WTC11 (cell line): ENCODE measurements around the gene INPP5A. TPM values are rescaled to one million over a fixed set of nuclear protein-coding genes. Genes with fewer than 3 reads are reported as not detected.

Source experiments
- ATAC-seq: fragments of 200-7000 bp; cut with Tn5 transposase; 2 replicates; pipeline ENCODE4 v1.10.0; 2021; ENCODE audit warnings: mild to moderate bottlenecking, moderate library complexity
- CTCF ChIA-PET: fragments of 300-600 bp; sonication (Branson Sonifier 250); formaldehyde crosslinking; loops from one replicate; lab custom pipeline; 2021; ENCODE audit warnings: antibody characterized with exemption; lab: Charles Lee
- POLR2A ChIA-PET: fragments of 350-600 bp; sonication (Branson Sonifier 250); formaldehyde crosslinking; loops from one replicate; lab custom pipeline; 2021; ENCODE audit warnings: antibody characterized with exemption; lab: Charles Lee
- DNase-seq: peaks from one replicate; pipeline ENCODE4 v3.0.0; 2021; ENCODE audit warnings: low spot score
- H3K27ac Mint-ChIP-seq: 2 replicates; pipeline ENCODE4 v1.8.0; 2021; ENCODE audit warnings: mixed read lengths
- H3K27me3 Mint-ChIP-seq: 2 replicates; pipeline ENCODE4 v1.8.0; 2021; ENCODE audit warnings: low read depth, mild to moderate bottlenecking, moderate library complexity, mixed read lengths
- H3K36me3 Mint-ChIP-seq: 2 replicates; pipeline ENCODE4 v1.8.0; 2021; ENCODE audit warnings: mixed read lengths
- H3K4me1 Mint-ChIP-seq: 2 replicates; pipeline ENCODE4 v1.8.0; 2022; ENCODE audit warnings: mixed read lengths
- H3K4me3 Mint-ChIP-seq: 2 replicates; pipeline ENCODE4 v1.8.0; 2021; ENCODE audit warnings: mild to moderate bottlenecking, moderate library complexity, mixed read lengths
- H3K9me3 Mint-ChIP-seq: 2 replicates; pipeline ENCODE4 v1.8.0; 2021; ENCODE audit warnings: mixed read lengths
- ATF2 ChIP-seq: sonication (generic); formaldehyde crosslinking; IDR thresholded peaks from 2 replicates; pipeline ENCODE4 v1.8.1; 2022; ENCODE audit warnings: low read depth, missing genetic modification reagents, borderline replicate concordance
- ATF3 ChIP-seq: sonication (generic); formaldehyde crosslinking; conservative IDR thresholded peaks from 2 replicates; pipeline ENCODE4 v1.8.1; 2022; ENCODE audit warnings: mild to moderate bottlenecking, missing genetic modification reagents
- ELF4 ChIP-seq: sonication (generic); formaldehyde crosslinking; IDR thresholded peaks from 2 replicates; pipeline ENCODE4 v1.8.1; 2022; ENCODE audit warnings: low read depth, mild to moderate bottlenecking, moderate library complexity, missing genetic modification reagents
- FOXJ3 ChIP-seq: sonication (generic); formaldehyde crosslinking; IDR thresholded peaks from 2 replicates; pipeline ENCODE4 v1.9.0; 2021; ENCODE audit warnings: missing genetic modification reagents, mild to moderate bottlenecking, borderline replicate concordance
- IRF2 ChIP-seq: sonication (generic); formaldehyde crosslinking; IDR thresholded peaks from 2 replicates; pipeline ENCODE4 v1.8.0; 2022; ENCODE audit warnings: low read depth, missing genetic modification reagents, borderline replicate concordance
- NFATC4 ChIP-seq: fragments of 250-450 bp; sonication (Bioruptor Pico); IDR thresholded peaks from 2 replicates; pipeline ENCODE4 v1.9.0; 2021; ENCODE audit warnings: mild to moderate bottlenecking
- NR1H2 ChIP-seq: sonication (generic); formaldehyde crosslinking; IDR thresholded peaks from 2 replicates; pipeline ENCODE4 v1.9.0; 2021; ENCODE audit warnings: mild to moderate bottlenecking, moderate library complexity, missing genetic modification reagents
- RORB ChIP-seq: fragments of 250-450 bp; sonication (Bioruptor Pico); IDR thresholded peaks from 2 replicates; pipeline ENCODE4 v1.9.0; 2021; ENCODE audit warnings: mild to moderate bottlenecking
- SMAD3 ChIP-seq: sonication (generic); formaldehyde crosslinking; IDR thresholded peaks from 2 replicates; pipeline ENCODE4 v1.8.0; 2022; ENCODE audit warnings: missing genetic modification reagents, mild to moderate bottlenecking, borderline replicate concordance
- TEAD1 ChIP-seq: sonication (generic); formaldehyde crosslinking; IDR thresholded peaks from 2 replicates; pipeline ENCODE4 v1.8.0; 2022; ENCODE audit warnings: mild to moderate bottlenecking, missing genetic modification reagents
- USF2 ChIP-seq: sonication (generic); formaldehyde crosslinking; IDR thresholded peaks from 2 replicates; pipeline ENCODE4 v1.8.1; 2023; ENCODE audit warnings: mild to moderate bottlenecking, missing genetic modification reagents, moderate library complexity
- ZNF121 ChIP-seq: sonication (generic); formaldehyde crosslinking; IDR thresholded peaks from 2 replicates; pipeline ENCODE4 v1.8.0; 2023; ENCODE audit warnings: missing genetic modification reagents
- ZNF138 ChIP-seq: sonication (generic); formaldehyde crosslinking; conservative IDR thresholded peaks from 2 replicates; pipeline ENCODE4 v1.8.1; 2022; ENCODE audit warnings: mild to moderate bottlenecking, moderate library complexity, missing genetic modification reagents
- ZNF219 ChIP-seq: sonication (generic); formaldehyde crosslinking; IDR thresholded peaks from 2 replicates; pipeline ENCODE4 v1.8.0; 2023; ENCODE audit warnings: missing genetic modification reagents, mild to moderate bottlenecking, borderline replicate concordance
- ZNF671 ChIP-seq: fragments of 250-450 bp; sonication (Bioruptor Pico); IDR thresholded peaks from 2 replicates; pipeline ENCODE4 v1.8.0; 2021; ENCODE audit warnings: mild to moderate bottlenecking
- total RNA-seq: library from RNA; stranded (reverse); gene quantifications from 3 replicates; pipeline ENCODE4 v1.2.3, GENCODE V29; 2021
- TF ChIP-seq, protein P1 (sequence below): sonication (generic); formaldehyde crosslinking; IDR thresholded peaks from 2 replicates; pipeline ENCODE4 v1.8.0; 2022; ENCODE audit warnings: mild to moderate bottlenecking, missing genetic modification reagents
- TF ChIP-seq, protein P2 (sequence below): sonication (generic); formaldehyde crosslinking; IDR thresholded peaks from 2 replicates; pipeline ENCODE4 v1.8.1; 2022; ENCODE audit warnings: mild to moderate bottlenecking, moderate library complexity, missing genetic modification reagents
- TF ChIP-seq, protein P3 (sequence below): fragments of 250-450 bp; sonication (Bioruptor Pico); IDR thresholded peaks from 2 replicates; pipeline ENCODE4 v1.9.0; 2021; ENCODE audit warnings: mild to moderate bottlenecking
- TF ChIP-seq, protein P4 (sequence below): fragments of 250-450 bp; sonication (Bioruptor Pico); IDR thresholded peaks from 2 replicates; pipeline ENCODE4 v1.9.0; 2021; ENCODE audit warnings: moderate library complexity, mild to moderate bottlenecking, inconsistent platforms, borderline replicate concordance

Gene INPP5A
- total RNA-seq, 1 experiment from 2014 or later, result 22.1 TPM

DNA sequence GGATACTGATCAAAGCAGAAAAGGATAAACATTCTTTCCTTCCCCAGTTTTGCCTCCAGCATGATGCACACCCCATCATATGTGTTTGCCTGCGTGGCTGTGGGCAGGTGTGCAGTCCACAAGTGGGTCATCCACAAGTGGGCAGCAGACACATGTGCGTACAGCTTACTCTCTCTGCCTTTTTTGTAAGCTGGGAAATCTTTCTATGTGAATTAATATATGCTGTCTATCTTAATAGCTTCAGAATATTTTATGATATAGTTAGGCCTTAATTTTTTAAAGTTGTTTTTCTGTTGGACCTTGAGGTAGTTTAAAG, 80.1 kb downstream of the INPP5A start (continued):
- no peak for TF ChIP-seq ZNF121 (CRISPR knock-in tag)
- TF ChIP-seq SMAD3 (CRISPR knock-in tag), result no peak
- TF ChIP-seq, protein P1, sequence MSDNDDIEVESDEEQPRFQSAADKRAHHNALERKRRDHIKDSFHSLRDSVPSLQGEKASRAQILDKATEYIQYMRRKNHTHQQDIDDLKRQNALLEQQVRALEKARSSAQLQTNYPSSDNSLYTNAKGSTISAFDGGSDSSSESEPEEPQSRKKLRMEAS (CRISPR knock-in tag), result no peak
- no peak for TF ChIP-seq FOXJ3 (CRISPR knock-in tag)
- TF ChIP-seq TEAD1, result no peak
- TF ChIP-seq RORB (CRISPR knock-in tag), result no peak
- TF ChIP-seq ZNF671 (CRISPR knock-in tag), result no peak

DNA sequence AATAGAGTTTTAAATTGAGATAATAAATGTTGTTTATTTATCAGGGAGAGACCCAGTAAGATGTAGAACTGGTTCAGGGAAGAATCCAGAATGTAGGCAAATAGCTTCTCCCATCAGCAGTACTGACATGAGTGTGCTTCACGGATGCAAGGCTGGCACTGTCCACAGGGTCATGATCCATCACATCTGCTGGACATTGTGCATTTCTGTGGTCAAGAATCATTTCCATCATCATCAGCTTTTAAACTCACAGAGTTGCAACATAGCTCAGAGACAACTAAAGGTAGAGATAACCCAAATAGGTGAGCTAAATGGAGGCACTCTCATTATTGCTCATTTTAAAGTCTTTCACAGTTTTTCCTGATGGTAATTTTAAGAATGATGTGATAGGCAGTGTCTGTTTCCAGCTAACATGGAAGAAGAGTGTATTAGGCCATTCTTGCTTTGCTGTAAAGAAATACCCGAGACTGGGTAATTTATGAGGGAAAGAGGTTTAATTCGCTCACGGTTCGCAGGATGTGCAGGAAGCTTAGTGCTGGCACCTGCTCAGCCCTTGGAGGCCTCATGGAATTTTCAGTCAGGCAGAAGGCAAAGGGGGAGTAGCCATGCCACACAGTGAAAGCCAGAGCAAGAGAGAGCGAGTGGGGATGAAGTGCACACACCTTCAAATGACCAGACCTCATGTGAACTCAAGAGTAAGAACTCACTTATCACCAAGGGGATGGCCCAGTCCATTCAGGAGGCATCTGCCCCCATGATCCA, 80.8 kb downstream of the INPP5A start:
- peaks cover 48% of the 10 kb centered on the region for H3K27me3 Mint-ChIP-seq
- peaks cover 43% of the 10 kb centered on the region for H3K9me3 Mint-ChIP-seq
- no peak for TF ChIP-seq SMAD3 (CRISPR knock-in tag)
- no peak for TF ChIP-seq ELF4 (CRISPR knock-in tag)
- no peak for TF ChIP-seq IRF2 (CRISPR knock-in tag)
- TF ChIP-seq, protein P2, sequence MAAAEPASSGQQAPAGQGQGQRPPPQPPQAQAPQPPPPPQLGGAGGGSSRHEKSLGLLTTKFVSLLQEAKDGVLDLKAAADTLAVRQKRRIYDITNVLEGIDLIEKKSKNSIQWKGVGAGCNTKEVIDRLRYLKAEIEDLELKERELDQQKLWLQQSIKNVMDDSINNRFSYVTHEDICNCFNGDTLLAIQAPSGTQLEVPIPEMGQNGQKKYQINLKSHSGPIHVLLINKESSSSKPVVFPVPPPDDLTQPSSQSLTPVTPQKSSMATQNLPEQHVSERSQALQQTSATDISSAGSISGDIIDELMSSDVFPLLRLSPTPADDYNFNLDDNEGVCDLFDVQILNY (CRISPR knock-in tag), result no peak
- TF ChIP-seq NR1H2 (CRISPR knock-in tag), result no peak
- TF ChIP-seq, protein P3, sequence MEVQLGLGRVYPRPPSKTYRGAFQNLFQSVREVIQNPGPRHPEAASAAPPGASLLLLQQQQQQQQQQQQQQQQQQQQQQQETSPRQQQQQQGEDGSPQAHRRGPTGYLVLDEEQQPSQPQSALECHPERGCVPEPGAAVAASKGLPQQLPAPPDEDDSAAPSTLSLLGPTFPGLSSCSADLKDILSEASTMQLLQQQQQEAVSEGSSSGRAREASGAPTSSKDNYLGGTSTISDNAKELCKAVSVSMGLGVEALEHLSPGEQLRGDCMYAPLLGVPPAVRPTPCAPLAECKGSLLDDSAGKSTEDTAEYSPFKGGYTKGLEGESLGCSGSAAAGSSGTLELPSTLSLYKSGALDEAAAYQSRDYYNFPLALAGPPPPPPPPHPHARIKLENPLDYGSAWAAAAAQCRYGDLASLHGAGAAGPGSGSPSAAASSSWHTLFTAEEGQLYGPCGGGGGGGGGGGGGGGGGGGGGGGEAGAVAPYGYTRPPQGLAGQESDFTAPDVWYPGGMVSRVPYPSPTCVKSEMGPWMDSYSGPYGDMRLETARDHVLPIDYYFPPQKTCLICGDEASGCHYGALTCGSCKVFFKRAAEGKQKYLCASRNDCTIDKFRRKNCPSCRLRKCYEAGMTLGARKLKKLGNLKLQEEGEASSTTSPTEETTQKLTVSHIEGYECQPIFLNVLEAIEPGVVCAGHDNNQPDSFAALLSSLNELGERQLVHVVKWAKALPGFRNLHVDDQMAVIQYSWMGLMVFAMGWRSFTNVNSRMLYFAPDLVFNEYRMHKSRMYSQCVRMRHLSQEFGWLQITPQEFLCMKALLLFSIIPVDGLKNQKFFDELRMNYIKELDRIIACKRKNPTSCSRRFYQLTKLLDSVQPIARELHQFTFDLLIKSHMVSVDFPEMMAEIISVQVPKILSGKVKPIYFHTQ (CRISPR knock-in tag), result no peak
- TF ChIP-seq ATF3 (CRISPR knock-in tag), result no peak
- TF ChIP-seq ZNF219, result no peak
- no peak for TF ChIP-seq ZNF138
- no peak for TF ChIP-seq USF2
- TF ChIP-seq RORB (CRISPR knock-in tag), result no peak
- TF ChIP-seq ATF2 (CRISPR knock-in tag), result no peak
- TF ChIP-seq, protein P4, sequence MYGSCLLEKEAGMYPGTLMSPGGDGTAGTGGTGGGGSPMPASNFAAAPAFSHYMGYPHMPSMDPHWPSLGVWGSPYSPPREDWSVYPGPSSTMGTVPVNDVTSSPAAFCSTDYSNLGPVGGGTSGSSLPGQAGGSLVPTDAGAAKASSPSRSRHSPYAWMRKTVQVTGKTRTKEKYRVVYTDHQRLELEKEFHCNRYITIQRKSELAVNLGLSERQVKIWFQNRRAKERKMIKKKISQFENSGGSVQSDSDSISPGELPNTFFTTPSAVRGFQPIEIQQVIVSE (CRISPR knock-in tag), result no peak
- no peak for TF ChIP-seq NFATC4 (CRISPR knock-in tag)
- TF ChIP-seq, all 79 proteins: peak for 0
- DNase-seq, result no peak
- POLR2A ChIA-PET, result no interaction called here
- Mint-ChIP-seq H3K27ac (no peak overlapping the region), H3K4me3 (no peak overlapping the region), H3K36me3 (peaks cover 43% of the 10 kb centered on the region), H3K4me1 (peaks cover 2% of the 10 kb centered on the region; the same call in 1 of the 2 replicates)
- ATAC-seq, result no peak
- CTCF ChIA-PET, result no interaction called here
